ENCODE measurements around the gene TACR1.

- TF ChIP-seq MAFK (IDR thresholded peaks at IDR 0.05; ENCODE audit: low read depth, low read length) = no peak
- TF ChIP-seq CTCF (conservative IDR thresholded peaks at IDR 0.05; ENCODE audit: low read depth, low read length) = no peak
- TF ChIP-seq FOS (IDR thresholded peaks at IDR 0.05; ENCODE audit: low read depth, low read length) = no peak
- no peak for TF ChIP-seq POLR2A (IDR thresholded peaks at IDR 0.05; ENCODE audit: low read depth, low read length)
- TF ChIP-seq BHLHE40 (IDR thresholded peaks at IDR 0.05; ENCODE audit: low read depth, low read length) = no peak
These were observed 167.2 kb downstream of the TACR1 start for GRCh38 chr2:75031906-75032803.
